ENCODE data around the gene SLC35C1.

GRCh38 chr11:45852018-45852711, 47.2 kb downstream of the SLC35C1 start:
- TF ChIP-seq CTCF (IDR thresholded peaks at IDR 0.05) (no peak), EP300 (IDR thresholded peaks at IDR 0.05) (peak in 1 of 2 donors; percentile 33), POLR2A (IDR thresholded peaks at IDR 0.05) (no peak)
